Fibroblast of skin of left biceps (primary cell): Measurements from ENCODE around the gene LRRC3B.
"Not testable (repeated sequence)": the region's sequence is repeated elsewhere in the genome, so short reads cannot be mapped to it uniquely, and the experiment has no call there.

Source experiments
- DNase-seq, 2 experiments: peaks; one replicate each; pipeline ENCODE4 v3.0.0-alpha.2; 2013; ENCODE audit warnings: low read depth in 2 of 2

LRRC3B gene

GRCh38 chr3:26622621-26623418 lies at the start of gene LRRC3B:
TSS of gene LRRC3B (plus strand) at chr3:26622772. CDS start at chr3:26709673, 86,901 bp downstream.
- DNase-seq: no peak

GRCh38 chr3:26574766-26575165 lies 47.8 kb upstream of the LRRC3B start:
- no peak for DNase-seq

GRCh38 chr3:26579116-26579515 lies 43.5 kb upstream of the LRRC3B start:
- no peak for DNase-seq

- DNase-seq: no peak
Measured at GRCh38 chr3:26587571-26587970, 35.0 kb upstream of the LRRC3B start.

- DNase-seq: no peak
Measured at GRCh38 chr3:26588931-26589330, 33.6 kb upstream of the LRRC3B start.

GRCh38 chr3:26589678-26590077 lies 32.9 kb upstream of the LRRC3B start:
- DNase-seq: no peak

- DNase-seq: no peak
Measured at GRCh38 chr3:26590919-26591484, 31.6 kb upstream of the LRRC3B start.

GRCh38 chr3:26591926-26592325 lies 30.6 kb upstream of the LRRC3B start:
- DNase-seq: no peak

- no peak for DNase-seq
Measured at GRCh38 chr3:26592451-26592850, 30.1 kb upstream of the LRRC3B start.

- no peak for DNase-seq
Measured at GRCh38 chr3:26596335-26596734, 26.2 kb upstream of the LRRC3B start.

- not testable (repeated sequence) for DNase-seq
Measured at GRCh38 chr3:26603311-26603710, 19.3 kb upstream of the LRRC3B start.

- DNase-seq: not testable (repeated sequence)
Measured at GRCh38 chr3:26603771-26604170, 18.8 kb upstream of the LRRC3B start.

GRCh38 chr3:26614006-26614685 lies 8.4 kb upstream of the LRRC3B start:
- no peak for DNase-seq

GRCh38 chr3:26621176-26621575 lies 1.4 kb upstream of the LRRC3B start:
- no peak for DNase-seq

GRCh38 chr3:26621906-26622620 lies 509 bp upstream of the LRRC3B start:
- no peak for DNase-seq

GRCh38 chr3:26623419-26624208 lies 1.0 kb downstream of the LRRC3B start:
- no peak for DNase-seq

- no peak for DNase-seq
Measured at GRCh38 chr3:26624209-26624765, 1.7 kb downstream of the LRRC3B start.

GRCh38 chr3:26625187-26625586 lies 2.6 kb downstream of the LRRC3B start:
- DNase-seq: no peak

GRCh38 chr3:26627080-26627479 lies 4.5 kb downstream of the LRRC3B start:
- no peak for DNase-seq

- no peak for DNase-seq
Measured at GRCh38 chr3:26628915-26629314, 6.3 kb downstream of the LRRC3B start.
